GM21360 (cell line): ENCODE measurements around the gene SSBP2.

Experiments used
- ATAC-seq: cut with Tn5 transposase; IDR thresholded peaks from one replicate; pipeline ENCODE4 v1.9.1; 2021; ENCODE audit warnings: mild to moderate bottlenecking, moderate library complexity; ENCODE audit not compliant: unreplicated experiment

SSBP2 gene

DNA sequence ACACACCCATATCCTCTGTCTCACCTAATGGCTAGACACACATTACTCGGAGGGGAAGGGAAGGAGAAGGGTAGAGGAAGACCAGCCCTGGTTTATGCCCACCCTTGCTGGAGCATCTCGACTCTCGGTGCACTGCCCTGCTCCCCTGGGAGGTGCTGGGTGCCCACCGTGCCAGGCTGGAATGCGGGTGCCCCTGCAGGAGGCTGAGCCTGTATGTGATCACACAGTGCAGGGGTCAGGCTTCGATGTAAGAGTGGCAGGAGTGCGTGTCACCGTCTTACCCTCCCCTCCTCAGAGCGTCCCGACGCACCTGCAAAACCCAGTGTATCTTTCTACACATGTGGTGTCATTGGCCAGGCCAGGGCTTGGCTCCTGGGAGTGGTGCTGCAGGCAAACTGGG lies 349.6 kb downstream of the SSBP2 start:
- no peak for ATAC-seq

- no peak for ATAC-seq
These were observed 350.5 kb downstream of the SSBP2 start for GRCh38 chr5:81400375-81400774.

DNA sequence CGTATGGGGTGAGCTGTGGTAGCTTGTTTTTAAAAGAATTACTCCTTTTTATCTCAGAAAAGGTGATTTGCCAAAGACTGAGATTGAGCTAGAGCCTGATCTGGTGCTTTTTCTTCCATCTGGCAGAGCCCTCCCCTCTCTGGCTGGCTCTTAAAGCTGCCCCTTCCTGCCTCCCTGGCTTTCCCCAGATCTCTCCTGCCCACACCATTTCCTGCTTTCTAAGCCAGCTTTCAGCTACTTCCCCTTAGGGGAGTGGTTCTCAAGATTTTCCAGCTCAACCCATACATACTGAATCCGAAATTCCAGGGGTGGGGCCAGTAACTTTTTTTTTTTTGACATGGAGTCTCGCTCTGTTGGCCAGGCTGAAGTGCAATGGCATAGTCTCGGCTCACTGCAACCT lies 352.2 kb downstream of the SSBP2 start:
- ATAC-seq: no peak

DNA sequence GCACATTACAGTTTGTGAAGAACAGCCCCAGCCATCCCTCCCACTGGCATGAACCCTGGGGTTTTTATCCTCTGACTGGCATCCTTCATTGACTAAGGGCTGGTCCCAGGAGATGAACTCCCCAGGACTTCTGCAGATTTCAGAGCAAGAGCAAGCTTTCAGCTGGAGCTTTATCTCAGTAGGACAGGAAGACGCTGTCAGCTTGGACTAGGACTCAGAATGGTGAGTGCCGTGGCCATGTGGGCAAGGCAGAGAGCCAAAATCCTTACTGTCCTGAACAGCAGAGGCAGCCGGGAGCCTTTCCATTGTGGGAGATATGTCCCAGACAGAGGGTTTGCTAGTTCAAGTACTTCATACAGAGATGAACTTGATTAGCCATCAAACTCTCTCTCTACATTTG lies 353.7 kb downstream of the SSBP2 start:
- ATAC-seq: no peak

- ATAC-seq: no peak
These were observed 355.6 kb downstream of the SSBP2 start for GRCh38 chr5:81395262-81395661.

DNA sequence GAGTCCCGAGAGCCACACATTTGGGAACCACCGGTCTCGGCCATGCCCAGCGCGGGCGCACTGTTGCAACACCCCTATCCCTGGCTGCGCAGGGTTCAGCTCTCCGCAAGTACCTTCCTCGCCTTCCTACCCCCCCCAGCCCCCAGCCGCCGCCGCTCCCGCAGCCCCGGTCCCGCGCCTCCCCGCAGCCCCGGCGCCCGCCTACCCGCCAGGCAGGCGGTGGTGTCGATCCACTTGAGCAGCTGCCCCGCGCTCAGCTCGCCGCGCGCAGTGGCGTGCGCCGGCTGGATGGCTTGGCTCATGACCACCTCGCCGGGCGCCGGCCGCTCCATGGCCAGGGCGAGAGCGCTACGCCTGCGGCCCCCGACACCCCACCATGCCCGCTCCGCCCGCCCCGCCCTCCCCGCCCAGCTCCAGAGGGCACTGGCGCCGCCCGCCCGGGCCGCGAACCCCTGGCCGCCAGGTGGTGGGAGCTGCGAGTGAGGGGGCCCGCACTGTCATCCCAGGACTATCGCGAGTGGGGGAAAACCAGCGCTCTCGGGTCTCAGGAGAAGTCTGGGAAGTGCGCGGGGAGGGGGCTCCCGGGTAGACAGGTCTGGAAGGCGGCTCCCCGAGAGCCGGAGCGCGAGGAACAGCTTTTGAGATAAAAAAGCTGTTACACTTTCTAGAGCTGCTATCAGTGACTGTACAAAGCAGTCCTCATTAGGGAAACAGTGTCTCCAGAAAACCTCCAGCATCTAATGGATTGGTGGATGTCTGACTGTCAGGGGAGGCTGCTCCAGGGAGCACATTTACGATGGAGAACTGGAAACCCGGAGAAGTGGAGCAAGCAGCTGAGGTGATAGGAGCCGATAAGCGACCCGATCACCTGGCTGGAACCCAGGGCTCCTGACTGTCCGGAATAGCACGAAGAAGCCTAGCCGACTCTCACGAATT lies 356.8 kb downstream of the SSBP2 start, which contains the start of gene ACOT12:
TSS of gene ACOT12 (minus strand) at position 352 of the 936 bp plus-strand sequence. CDS start at position 332, 20 bp downstream.
- no peak for ATAC-seq

DNA sequence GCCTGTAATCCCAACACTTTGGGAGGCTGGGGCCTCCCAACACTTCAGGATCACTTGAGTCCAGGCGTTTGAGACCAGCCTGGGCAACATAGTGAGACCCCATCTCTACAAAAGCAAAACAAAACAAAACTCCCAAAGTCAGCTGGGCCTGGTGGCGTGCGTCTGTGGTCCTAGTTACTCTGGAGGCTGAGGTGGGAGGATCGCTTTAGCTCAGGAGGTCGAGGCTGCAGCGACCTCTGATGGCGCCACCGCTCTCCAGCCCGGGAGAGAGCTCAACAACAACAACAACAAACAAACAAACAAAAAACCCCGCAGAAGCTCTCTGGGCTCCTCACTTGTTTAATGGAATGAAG lies 357.5 kb downstream of the SSBP2 start:
- ATAC-seq: no peak

DNA sequence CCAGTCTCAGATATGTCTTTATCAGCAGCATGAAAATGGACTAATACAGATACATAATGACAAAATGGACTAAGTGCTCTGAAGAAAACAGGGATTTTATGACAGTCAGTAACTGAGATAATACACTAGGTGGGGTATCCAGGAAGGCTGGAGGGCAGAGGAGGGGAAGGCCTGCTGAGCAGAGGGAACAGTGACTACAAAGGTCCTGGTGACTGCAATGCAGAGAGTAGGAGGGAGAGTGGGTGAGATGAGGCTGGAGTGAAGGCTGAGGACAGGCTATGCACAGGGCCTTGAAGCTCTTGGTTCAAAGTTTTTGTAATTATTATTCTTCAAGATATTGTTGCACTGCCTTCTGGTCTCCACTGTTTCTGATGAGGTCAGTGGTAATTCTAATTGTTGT lies 361.9 kb downstream of the SSBP2 start:
- no peak for ATAC-seq

DNA sequence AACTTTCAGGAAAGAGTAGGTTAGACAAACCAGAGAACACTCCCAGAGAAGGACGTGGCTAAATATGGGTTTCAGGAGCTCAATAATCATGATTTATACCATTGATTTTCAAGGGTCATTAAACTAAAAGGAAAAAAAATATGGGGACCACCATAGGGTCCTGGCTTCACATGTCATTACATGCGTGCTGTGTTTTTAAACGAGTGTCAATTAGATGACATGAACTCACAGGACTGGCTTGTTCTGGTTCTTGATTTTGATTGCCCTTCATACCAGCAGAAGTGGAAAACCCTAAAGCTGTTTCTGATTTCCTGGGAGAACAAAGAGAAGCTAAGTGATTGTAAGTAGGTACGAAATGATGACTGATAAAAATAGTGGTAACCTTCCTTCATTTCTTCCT lies 362.7 kb downstream of the SSBP2 start:
- no peak for ATAC-seq

DNA sequence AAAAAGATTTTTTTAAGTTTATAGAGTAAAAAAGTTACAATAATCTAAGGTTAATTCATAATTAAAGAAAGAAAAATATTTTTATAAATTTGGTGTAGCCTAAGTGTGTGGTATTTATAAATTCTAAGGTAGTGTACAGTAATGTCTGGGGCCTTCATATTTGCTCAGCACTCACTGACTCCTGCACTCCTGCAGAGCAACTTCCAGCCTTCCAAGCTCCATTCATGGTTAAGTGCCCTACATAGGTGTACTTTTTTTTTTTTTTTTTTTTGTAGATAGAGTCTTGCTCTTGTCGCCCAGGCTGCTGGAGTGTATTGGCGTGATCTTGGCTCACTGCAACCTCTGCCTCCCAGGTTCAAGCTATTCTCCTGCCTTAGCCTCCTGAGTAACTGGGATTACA lies 367.0 kb downstream of the SSBP2 start:
- no peak for ATAC-seq

DNA sequence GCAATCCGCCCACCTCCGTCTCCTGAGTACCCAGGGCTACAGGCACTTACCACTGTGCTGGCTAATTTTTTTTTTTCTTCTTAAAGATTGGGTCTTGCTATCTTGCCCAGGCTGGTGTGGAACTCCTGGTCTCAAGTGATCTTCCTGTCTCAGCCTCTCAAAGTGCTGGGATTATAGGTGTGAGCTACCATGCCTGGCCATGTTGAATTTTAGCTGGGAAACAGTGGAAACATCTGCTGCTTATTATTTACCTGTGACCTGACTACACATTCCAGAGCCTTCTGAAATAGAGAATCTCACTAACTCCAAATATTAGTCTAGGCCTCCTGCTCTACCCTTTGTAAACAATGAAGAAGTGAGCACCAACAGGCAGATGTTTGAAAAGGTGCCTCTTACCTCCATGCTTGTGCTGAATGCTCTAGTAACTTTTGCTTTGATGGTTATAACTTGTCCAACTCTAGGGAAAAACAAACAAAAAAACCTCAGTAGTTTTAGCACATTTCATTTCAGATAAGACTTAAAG lies 379.5 kb downstream of the SSBP2 start:
- no peak for ATAC-seq

GRCh38 chr5:81370912-81371311 lies 380.0 kb downstream of the SSBP2 start:
- no peak for ATAC-seq

DNA sequence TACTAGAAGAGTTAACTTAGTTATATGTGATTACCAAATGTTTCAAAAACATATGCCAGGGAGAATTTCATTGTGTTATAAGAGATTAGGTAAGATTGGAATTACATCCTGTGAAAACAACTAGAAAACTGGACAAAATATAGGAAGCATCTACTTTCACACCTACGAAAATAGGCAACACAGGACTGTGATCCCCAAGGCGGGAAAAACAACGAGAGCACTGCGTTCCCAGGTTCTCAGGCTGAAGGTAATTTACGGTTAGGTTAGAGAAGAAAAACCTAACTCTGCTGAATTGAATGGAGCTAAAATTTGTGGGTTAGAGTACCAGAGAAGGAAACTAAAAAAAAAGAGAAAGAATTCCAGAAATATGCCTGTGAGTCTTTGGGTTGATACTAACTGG lies 385.4 kb downstream of the SSBP2 start:
- no peak for ATAC-seq

DNA sequence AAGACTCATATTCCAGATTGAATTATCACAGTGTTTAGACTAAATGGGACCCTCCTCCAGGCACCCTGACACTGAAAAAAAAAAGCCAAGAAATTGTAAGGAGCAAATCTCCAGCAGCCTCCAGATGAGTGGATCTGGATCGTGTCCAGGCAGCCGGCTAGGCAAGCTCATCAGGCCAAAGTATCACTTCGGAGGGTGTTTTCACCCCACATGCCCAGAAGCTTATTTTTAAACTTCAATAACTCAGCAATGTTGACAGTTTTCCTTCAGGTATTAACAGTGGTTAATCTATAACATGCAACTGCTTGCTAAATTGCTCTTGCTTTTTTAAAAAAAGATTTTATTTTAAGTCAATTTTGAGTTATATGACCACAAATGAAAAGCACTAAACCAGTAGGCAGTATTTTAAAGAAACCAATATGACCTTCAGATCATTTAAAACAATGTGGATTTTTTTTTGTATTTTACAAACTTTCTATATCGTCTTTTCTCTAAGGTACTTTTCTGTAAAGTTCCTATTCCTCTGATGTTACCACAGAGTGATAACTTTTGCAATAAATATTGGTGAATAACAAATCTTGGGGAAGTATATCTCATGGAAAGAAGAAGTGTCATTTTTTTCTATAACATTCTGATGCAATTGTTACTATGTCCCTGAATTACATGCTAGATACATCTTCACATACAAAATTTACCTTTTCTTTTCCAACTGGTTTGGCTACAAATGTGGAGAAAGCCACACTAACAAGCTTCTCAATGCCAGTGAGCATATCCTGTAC lies 387.6 kb downstream of the SSBP2 start:
- no peak for ATAC-seq
